Measurements from ENCODE around the gene MSI2.

DNA sequence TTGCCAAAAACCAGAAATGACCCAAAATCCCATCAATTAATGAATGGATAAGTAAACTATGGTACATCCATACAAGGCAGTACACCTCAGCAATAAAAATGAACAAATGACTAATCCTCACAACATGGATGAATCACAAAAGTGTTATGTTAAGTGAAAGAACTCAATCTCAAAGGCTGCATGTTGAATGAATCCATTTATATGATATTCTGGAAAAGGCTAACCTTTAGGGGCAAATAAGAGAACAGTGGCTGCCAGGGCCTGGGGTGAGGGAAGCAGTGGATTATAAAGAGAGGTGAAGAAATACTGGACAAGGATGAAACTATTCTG lies 46.1 kb upstream of the MSI2 start:
- TF ChIP-seq, protein P1, sequence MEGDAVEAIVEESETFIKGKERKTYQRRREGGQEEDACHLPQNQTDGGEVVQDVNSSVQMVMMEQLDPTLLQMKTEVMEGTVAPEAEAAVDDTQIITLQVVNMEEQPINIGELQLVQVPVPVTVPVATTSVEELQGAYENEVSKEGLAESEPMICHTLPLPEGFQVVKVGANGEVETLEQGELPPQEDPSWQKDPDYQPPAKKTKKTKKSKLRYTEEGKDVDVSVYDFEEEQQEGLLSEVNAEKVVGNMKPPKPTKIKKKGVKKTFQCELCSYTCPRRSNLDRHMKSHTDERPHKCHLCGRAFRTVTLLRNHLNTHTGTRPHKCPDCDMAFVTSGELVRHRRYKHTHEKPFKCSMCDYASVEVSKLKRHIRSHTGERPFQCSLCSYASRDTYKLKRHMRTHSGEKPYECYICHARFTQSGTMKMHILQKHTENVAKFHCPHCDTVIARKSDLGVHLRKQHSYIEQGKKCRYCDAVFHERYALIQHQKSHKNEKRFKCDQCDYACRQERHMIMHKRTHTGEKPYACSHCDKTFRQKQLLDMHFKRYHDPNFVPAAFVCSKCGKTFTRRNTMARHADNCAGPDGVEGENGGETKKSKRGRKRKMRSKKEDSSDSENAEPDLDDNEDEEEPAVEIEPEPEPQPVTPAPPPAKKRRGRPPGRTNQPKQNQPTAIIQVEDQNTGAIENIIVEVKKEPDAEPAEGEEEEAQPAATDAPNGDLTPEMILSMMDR (IDR thresholded peaks at IDR 0.05), result no peak
- no peak for TF ChIP-seq POLR2AphosphoS5 (IDR thresholded peaks at IDR 0.05)

Measured in gastroesophageal sphincter (tissue), 3 donors.